Neural cell (in vitro differentiated cells): ENCODE data around the gene OAS1.

Source experiments
- EP300 ChIP-seq: fragments of 450-650 bp; conservative IDR thresholded peaks from 2 replicates; pipeline ENCODE4 v1.6.1; 2014; ENCODE audit warnings: antibody characterized with exemption, mild to moderate bottlenecking, moderate library complexity; ENCODE audit not compliant: poor library complexity, severe bottlenecking
- TF ChIP-seq, protein P1 (sequence below): fragments of 450-650 bp; IDR thresholded peaks from 2 replicates; pipeline ENCODE4 v1.5.1; 2014; ENCODE audit warnings: antibody characterized with exemption, mild to moderate bottlenecking, moderate library complexity; ENCODE audit not compliant: poor library complexity, severe bottlenecking

DNA sequence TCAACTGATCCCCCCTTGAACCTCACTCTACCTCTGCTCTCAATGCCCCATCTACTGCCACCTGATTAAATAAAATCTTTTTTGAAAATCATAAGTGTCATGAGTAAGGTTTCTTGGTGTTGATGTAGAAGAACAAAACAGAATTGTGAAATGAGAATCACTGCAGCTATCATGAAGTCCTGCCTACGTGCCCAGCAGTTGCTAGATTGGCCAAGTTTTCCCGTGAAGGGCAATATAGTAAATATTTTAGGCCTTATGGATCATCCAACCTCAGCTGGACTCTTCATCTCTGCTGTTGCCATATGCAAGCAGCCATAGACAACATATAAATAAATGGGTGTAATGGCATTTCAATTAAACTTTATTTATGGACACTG, 26.4 kb downstream of the OAS1 start:
- TF ChIP-seq, protein P1, sequence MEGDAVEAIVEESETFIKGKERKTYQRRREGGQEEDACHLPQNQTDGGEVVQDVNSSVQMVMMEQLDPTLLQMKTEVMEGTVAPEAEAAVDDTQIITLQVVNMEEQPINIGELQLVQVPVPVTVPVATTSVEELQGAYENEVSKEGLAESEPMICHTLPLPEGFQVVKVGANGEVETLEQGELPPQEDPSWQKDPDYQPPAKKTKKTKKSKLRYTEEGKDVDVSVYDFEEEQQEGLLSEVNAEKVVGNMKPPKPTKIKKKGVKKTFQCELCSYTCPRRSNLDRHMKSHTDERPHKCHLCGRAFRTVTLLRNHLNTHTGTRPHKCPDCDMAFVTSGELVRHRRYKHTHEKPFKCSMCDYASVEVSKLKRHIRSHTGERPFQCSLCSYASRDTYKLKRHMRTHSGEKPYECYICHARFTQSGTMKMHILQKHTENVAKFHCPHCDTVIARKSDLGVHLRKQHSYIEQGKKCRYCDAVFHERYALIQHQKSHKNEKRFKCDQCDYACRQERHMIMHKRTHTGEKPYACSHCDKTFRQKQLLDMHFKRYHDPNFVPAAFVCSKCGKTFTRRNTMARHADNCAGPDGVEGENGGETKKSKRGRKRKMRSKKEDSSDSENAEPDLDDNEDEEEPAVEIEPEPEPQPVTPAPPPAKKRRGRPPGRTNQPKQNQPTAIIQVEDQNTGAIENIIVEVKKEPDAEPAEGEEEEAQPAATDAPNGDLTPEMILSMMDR = no peak
- TF ChIP-seq EP300 = no peak
